ENCODE results near the gene ACCS. TPM values are rescaled to one million over a fixed set of nuclear protein-coding genes. Genes with fewer than 3 reads are reported as not detected.

The ACCS gene
- total RNA-seq, 1 experiment from 2014 or later, result 2.5 TPM

- peak; percentile 73 for DNase-seq (ENCODE audit: low read depth)
Observed at GRCh38 chr11:44036811-44037657, 29.0 kb upstream of the ACCS start.

- DNase-seq (ENCODE audit: low read depth), result no peak
Observed at GRCh38 chr11:44037658-44037998, 28.4 kb upstream of the ACCS start.

GRCh38 chr11:44043157-44043556 lies 22.9 kb upstream of the ACCS start:
- no peak for DNase-seq (ENCODE audit: low read depth)

GRCh38 chr11:44046182-44046581 lies 19.9 kb upstream of the ACCS start:
- DNase-seq (ENCODE audit: low read depth), result no peak

GRCh38 chr11:44047298-44047697 lies 18.8 kb upstream of the ACCS start:
- no peak for DNase-seq (ENCODE audit: low read depth)

GRCh38 chr11:44047931-44048431 lies 18.1 kb upstream of the ACCS start, which contains the start of gene ACCSL:
Gene ACCSL (plus strand): TSS chr11:44047981. CDS start chr11:44048037, 56 bp downstream.
- peak; percentile 47 for DNase-seq (ENCODE audit: low read depth)

GRCh38 chr11:44049832-44050231 lies 16.2 kb upstream of the ACCS start:
- no peak for DNase-seq (ENCODE audit: low read depth)

GRCh38 chr11:44051171-44051570 lies 14.9 kb upstream of the ACCS start:
- no peak for DNase-seq (ENCODE audit: low read depth)

- DNase-seq (ENCODE audit: low read depth), result no peak
Observed at GRCh38 chr11:44057340-44057739, 8.7 kb upstream of the ACCS start.

- DNase-seq (ENCODE audit: low read depth), result no peak
Observed at GRCh38 chr11:44058275-44058674, 7.8 kb upstream of the ACCS start.

- no peak for DNase-seq (ENCODE audit: low read depth)
Observed at GRCh38 chr11:44065161-44065661, 859 bp upstream of the ACCS start.

- peak; percentile 69 for DNase-seq (ENCODE audit: low read depth)
Observed at GRCh38 chr11:44066732-44067141, 667 bp downstream of the ACCS start.

- no peak for DNase-seq (ENCODE audit: low read depth)
Observed at GRCh38 chr11:44067266-44067665, 1.2 kb downstream of the ACCS start.

- DNase-seq (ENCODE audit: low read depth), result no peak
Observed at GRCh38 chr11:44068180-44068579, 2.1 kb downstream of the ACCS start.

- DNase-seq (ENCODE audit: low read depth), result no peak
Observed at GRCh38 chr11:44071157-44071556, 5.1 kb downstream of the ACCS start.

GRCh38 chr11:44072757-44073658 lies 6.9 kb downstream of the ACCS start:
- DNase-seq (ENCODE audit: low read depth), result no peak

GRCh38 chr11:44078794-44079193 lies 12.7 kb downstream of the ACCS start:
- DNase-seq (ENCODE audit: low read depth), result no peak

GRCh38 chr11:44079376-44079775 lies 13.3 kb downstream of the ACCS start:
- no peak for DNase-seq (ENCODE audit: low read depth)

GRCh38 chr11:44080951-44081350 lies 14.9 kb downstream of the ACCS start:
- no peak for DNase-seq (ENCODE audit: low read depth)

- no peak for DNase-seq (ENCODE audit: low read depth)
Observed at GRCh38 chr11:44082645-44083044, 16.6 kb downstream of the ACCS start.

GRCh38 chr11:44083433-44083832 lies 17.4 kb downstream of the ACCS start:
- no peak for DNase-seq (ENCODE audit: low read depth)

GRCh38 chr11:44083906-44084305 lies 17.8 kb downstream of the ACCS start:
- no peak for DNase-seq (ENCODE audit: low read depth)

Data from RPMI7951 (cell line).